IPS DF 19.7 (cell line): Measurements from ENCODE around the gene SLC6A5.
A peak's percentile ranks its signal among the peaks of the same experiment; 100 is the strongest.

ENCODE experiments used
- DNase-seq: peaks from one replicate; pipeline ENCODE4 v3.0.0-alpha.2; 2013; ENCODE audit warnings: low read depth, low spot score

SLC6A5 gene

DNA sequence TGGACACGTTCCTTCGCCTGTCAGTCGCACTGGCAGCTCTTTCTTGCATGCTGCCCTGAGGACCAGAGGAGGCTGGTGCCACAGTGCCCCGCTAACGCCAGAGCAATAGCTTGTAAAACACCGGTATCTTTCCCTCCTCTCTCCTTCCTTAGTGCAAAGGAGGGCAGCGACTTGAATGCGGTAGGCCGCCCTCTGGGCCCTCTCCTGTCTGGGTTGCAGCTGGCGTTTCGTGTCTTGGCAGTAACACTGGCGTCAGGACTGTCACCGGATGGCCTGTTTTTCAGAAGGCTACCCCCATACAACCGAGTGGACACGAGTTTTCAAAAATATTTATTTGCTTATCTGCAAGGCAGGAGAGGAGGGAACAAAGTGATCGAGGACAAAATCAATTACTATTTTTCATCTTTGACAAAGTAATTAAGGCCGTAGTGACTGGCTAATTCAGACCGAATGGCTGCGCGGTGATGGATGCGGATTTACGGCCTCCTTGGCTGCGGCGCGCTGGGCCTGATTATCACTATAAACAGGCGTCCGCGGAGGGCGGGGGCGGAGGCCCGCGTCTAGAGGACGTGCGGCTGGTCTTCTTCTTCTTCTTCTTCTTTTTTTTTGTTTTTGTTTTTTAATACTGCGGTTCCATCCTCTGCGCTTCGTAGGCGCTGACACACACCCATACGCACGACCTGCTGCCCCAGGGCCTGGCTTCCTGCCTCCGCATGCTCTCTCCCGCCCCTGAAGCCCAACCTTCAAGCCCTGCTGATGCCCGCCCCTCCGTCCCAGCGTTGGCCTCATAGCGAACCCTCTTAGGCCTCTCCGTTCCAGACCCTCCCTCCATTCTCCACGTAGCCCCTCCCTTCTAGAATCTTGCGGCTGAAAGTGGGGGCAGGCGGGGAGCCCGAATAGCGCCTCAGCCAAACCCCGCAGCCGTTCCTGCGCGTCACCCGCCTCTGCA, 2.9 kb upstream of the SLC6A5 start:
- peak; percentile 54 for DNase-seq

DNA sequence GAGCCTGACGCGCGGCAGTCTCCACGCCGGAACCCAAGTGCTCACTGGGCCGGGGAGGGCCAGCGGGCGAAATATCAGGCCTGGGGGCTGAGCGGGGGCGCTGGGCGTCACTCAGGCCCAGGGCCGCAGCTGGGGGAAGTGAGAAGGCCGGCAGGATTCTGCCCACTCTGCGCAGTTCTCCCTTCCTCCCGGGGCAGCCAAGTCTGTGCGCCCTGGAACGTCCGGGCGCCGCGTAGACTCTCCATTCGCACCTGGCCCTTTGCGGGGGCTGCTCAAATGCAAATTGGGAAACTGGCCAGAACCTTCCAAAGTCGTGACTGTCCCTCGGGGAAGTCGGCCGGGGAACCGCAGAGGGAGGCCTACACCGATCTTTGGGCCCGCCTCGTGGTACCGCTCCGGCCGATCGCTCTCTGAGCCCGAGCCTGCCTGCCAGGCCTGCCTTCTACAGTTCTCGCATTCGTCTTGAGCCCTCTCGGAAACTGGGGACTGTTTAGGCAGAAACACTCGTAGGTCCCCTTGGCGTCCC, 2.2 kb upstream of the SLC6A5 start:
- DNase-seq, result no peak

GRCh38 chr11:20597680-20598484, 1.5 kb upstream of the SLC6A5 start:
- no peak for DNase-seq

DNA sequence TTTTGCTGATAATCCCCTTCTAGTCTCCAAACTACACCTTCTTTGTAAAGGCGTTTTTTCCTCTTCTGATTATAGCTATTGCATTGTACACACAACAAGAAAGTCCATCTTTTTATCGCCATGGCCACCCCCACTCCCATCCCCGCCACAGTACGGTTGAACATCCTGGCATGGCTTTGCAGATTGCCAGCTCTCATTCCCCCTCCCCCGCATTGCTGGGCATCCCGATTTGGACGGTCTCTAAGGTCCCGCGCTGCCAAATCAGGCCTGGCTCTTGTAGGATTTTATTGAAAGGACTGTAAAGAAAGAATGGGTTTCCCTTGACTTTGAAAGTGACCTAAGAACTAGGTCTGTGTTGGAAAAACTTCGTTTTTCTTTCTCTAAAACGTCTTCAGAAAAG, 916 bp upstream of the SLC6A5 start:
- DNase-seq, result no peak

DNA sequence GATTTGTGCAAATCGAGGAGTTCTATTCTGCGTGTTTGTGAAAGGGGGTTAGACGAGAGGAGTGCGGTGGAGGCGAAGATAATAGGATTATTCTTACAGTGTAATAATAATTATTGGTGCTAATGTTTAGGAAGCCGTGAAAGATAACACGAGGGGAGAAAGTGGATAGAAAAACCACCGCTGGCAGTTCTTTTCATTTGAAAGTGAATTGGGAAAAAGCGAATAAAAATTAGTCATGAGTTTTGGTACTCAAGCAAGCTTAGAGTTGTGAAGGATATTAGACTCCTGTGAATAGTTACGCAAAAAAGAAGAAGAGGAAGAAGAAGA, 575 bp downstream of the SLC6A5 start:
- no peak for DNase-seq

GRCh38 chr11:20600551-20600950, 1.1 kb downstream of the SLC6A5 start:
- no peak for DNase-seq

- no peak for DNase-seq
Measured at GRCh38 chr11:20601221-20601914, 2.0 kb downstream of the SLC6A5 start.

- no peak for DNase-seq
Measured at GRCh38 chr11:20604295-20604803, 4.9 kb downstream of the SLC6A5 start.

GRCh38 chr11:20604864-20605601, 5.6 kb downstream of the SLC6A5 start:
- no peak for DNase-seq

GRCh38 chr11:20605602-20606091, 6.2 kb downstream of the SLC6A5 start:
- DNase-seq, result no peak

- DNase-seq, result no peak
Measured at GRCh38 chr11:20608934-20609333, 9.5 kb downstream of the SLC6A5 start.

DNA sequence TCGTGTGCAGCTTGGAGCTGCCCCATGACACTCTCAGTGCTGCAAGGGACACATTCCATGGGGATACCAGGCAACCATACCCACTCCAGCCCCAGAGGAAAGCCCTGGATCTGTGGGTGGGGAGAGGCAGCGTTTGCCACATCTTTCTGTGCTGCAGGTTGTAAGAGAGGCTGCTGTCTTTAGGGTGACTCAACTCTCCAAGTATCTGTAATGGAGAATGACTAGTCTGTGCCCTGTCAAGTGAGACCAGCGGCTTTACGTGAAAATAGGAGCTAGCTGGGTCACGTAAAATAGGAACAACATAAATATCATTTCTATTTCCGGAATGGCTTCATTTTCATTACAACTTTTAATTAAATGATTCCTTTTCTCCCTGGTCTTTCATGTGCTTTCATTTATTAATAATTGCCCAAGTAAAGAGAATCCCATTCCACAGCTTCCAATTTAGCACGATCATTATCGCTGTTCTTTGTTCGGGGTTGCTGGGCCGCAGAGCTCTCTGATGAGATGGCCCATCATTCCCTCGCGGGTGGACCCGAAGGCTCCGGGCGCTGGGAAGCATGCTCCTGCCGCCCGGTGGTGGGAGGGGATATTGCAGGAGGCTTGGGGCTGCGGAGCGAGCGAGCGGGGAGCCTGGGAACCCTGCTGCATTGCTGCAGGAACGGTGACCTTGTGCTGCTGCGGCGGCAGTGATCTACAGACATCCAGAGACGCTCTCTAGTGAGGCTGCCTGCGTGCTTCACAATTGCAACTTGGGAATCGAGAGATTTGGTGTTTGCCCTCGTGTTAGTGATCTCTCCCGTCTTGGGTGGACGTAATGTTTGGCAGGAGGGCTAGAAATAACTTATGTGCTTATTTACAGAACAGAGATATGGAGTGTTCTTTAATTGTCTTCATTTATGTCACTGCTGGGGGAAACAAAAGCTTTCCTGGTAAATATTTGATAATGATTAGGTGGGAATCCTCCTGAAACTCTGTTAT, 10.6 kb downstream of the SLC6A5 start:
- DNase-seq, result peak; percentile 54

GRCh38 chr11:20610825-20611224, 11.4 kb downstream of the SLC6A5 start:
- DNase-seq, result no peak

- DNase-seq, result no peak
Measured at GRCh38 chr11:20611445-20611844, 12.0 kb downstream of the SLC6A5 start.

DNA sequence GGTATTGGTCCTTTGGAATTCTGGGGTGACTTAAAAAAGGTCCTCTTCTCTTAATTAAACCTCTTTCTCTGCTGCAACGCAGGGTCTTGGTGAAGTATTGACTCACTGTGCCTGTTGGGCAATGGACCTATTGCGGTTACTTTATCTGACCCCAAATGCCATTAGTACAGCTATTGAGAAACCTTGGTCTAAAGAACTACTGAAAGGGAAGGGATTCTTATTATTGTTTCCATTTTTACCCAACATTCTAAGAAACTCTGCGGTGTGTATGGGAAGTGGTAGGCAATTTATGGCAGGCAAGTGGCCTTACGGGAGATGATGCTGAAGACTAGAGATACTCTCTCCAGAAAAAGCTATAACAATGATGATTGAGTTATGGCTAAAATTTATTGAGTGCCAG, 12.5 kb downstream of the SLC6A5 start:
- DNase-seq, result no peak

DNA sequence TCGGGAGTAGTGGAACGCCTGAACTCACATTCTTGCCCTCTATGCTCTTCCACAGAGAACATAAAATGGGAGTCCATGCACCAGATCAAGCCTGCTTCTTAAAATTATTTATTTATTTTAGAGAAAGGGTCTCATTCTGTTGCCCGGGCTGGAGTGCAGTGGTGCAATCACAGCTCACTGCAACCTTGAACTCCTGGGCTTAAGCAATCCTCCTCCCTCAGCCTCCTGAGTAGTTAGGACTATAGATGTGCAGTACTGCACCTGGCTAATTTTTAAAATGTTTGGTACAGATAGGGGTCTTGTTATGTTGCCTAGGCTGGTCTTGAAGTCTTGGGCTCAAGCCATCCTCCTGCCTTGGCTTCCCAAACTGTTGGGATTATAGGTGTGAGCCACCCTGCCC, 13.0 kb downstream of the SLC6A5 start:
- no peak for DNase-seq

DNA sequence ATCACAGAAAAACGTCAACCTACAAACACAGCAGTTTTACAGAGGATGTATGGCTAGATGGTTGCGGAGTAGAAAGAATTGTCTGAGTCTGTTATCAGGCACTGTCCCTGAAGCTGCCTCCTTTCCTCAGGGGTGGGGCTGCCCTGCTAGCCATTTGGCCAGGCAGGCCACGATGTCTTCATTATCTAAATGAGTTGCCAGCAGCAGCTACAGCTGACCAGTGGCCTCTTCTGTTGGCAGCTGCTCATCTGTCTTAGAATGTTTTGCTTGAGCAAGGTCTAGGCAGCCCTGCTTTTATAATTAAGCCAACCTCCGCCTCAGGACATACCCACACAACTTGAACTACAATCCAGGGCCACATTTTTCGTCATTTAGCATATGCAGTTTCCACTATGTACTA, 17.5 kb downstream of the SLC6A5 start:
- no peak for DNase-seq

- no peak for DNase-seq
Measured at GRCh38 chr11:20617346-20618005, 18.1 kb downstream of the SLC6A5 start.

DNA sequence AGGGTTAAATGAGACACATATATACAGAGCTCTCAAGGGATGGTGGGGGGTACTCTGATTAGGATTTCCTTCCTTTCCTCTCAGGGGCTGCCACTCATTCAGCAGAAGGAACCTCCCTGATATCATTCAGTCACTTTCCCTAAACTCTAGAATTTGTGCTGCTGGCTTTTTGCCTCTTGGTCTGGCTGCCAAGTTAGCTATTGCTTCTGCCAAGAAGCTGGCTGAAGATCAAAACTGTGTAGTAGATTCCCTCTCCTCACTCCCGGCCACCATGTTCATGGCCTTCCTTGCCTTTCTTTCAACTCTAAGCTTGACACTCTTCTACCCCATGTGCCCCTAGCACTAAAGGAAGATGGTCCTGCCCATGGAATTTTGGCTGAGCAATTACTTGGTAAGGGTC, 18.7 kb downstream of the SLC6A5 start:
- no peak for DNase-seq
